GM12865 (cell line): Measurements from ENCODE around the gene PALLD.

Experiments
- DNase-seq: peaks from one replicate; pipeline ENCODE4 v3.0.0; 2010; ENCODE audit warnings: low read depth
- H3K4me3 ChIP-seq: 2 replicates; pipeline ENCODE4 v1.5.1; 2011; ENCODE audit warnings: mild to moderate bottlenecking, low read depth, low read length, control low read depth
- CTCF ChIP-seq: IDR thresholded peaks from 2 replicates; pipeline ENCODE4 v1.5.1; 2011; ENCODE audit warnings: low read length, control low read depth, low read depth, inconsistent platforms; ENCODE audit not compliant: insufficient read depth; ENCODE audit errors: missing control alignments

PALLD gene

GRCh38 chr4:168565130-168565529 lies 68.3 kb downstream of the PALLD start:
- TF ChIP-seq CTCF = no peak
- no peak for DNase-seq
- no peak overlapping the region for H3K4me3 ChIP-seq

GRCh38 chr4:168566726-168567125 lies 69.9 kb downstream of the PALLD start:
- no peak for TF ChIP-seq CTCF
- H3K4me3 ChIP-seq = no peak overlapping the region
- DNase-seq = no peak

- no peak for TF ChIP-seq CTCF
- H3K4me3 ChIP-seq = no peak overlapping the region
- DNase-seq = no peak
Observed at GRCh38 chr4:168569066-168569930, 72.4 kb downstream of the PALLD start.

- DNase-seq = no peak
- TF ChIP-seq CTCF = no peak
- H3K4me3 ChIP-seq = no peak overlapping the region
Observed at GRCh38 chr4:168569931-168570276, 73.1 kb downstream of the PALLD start.

- no peak for DNase-seq
- H3K4me3 ChIP-seq = no peak overlapping the region
- TF ChIP-seq CTCF = no peak
Observed at GRCh38 chr4:168570466-168570865, 73.6 kb downstream of the PALLD start.

- no peak for TF ChIP-seq CTCF
- DNase-seq = no peak
- H3K4me3 ChIP-seq = no peak overlapping the region
Observed at GRCh38 chr4:168572002-168572401, 75.2 kb downstream of the PALLD start.

GRCh38 chr4:168573870-168574269 lies 77.0 kb downstream of the PALLD start:
- no peak for DNase-seq
- H3K4me3 ChIP-seq = no peak overlapping the region
- no peak for TF ChIP-seq CTCF
